CD4-positive, alpha-beta T cell treated with Interferon gamma for 1 hour (primary cell): ENCODE data around the gene ALG14.
"Not testable (repeated sequence)": the region's sequence is repeated elsewhere in the genome, so short reads cannot be mapped to it uniquely, and the experiment has no call there.

ENCODE experiments used
- DNase-seq: peaks from one replicate; pipeline ENCODE4 v3.0.0-alpha.2; 2020

The ALG14 gene

GRCh38 chr1:95041491-95042165 lies 31.1 kb downstream of the ALG14 start:
- DNase-seq: no peak

GRCh38 chr1:95040032-95040525 lies 32.7 kb downstream of the ALG14 start:
- no peak for DNase-seq

GRCh38 chr1:95039360-95040031 lies 33.3 kb downstream of the ALG14 start:
- no peak for DNase-seq

- no peak for DNase-seq
Measured at GRCh38 chr1:95035536-95035935, 37.2 kb downstream of the ALG14 start.

- no peak for DNase-seq
Measured at GRCh38 chr1:95034506-95034905, 38.2 kb downstream of the ALG14 start.

DNA sequence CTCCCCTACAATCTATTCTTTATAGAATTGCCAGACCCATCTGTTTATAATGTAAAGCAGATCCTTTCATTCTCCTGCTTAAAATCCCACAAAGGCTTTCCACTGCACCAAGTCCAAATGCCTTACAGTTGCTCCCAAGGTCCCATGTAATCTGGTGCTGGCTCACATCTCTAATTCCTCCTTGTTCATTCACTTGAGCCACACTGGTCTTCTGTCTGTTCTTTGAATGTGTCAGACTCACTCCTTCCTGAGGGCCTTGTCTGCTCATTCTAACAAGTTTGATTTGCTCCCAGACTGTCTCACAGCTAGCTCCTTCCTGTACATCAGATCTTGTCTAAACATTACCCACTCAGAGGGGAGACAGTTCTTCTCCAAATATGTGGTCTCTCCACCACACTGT lies 38.9 kb downstream of the ALG14 start:
- no peak for DNase-seq

- no peak for DNase-seq
Measured at GRCh38 chr1:95029532-95029931, 43.2 kb downstream of the ALG14 start.

- no peak for DNase-seq
Measured at GRCh38 chr1:95028954-95029353, 43.8 kb downstream of the ALG14 start.

DNA sequence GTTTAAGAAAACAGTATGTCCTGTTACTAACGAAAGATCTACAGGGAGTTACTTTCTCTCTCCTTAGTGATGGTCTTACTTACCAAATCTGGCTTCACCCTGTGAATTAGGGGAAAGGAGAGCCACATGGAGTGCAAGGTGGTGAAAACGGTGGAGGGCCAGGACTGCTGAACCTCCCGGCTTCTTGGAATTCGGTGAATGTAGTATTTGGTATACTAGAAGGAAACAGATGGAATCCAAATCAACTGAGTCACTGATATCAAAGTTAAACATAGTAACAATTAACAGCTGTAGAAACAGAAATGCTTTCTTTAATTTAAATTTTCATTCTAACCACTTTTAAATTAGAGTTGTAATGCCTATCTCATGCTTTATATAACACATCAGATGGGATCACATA lies 45.7 kb downstream of the ALG14 start:
- DNase-seq: no peak

DNA sequence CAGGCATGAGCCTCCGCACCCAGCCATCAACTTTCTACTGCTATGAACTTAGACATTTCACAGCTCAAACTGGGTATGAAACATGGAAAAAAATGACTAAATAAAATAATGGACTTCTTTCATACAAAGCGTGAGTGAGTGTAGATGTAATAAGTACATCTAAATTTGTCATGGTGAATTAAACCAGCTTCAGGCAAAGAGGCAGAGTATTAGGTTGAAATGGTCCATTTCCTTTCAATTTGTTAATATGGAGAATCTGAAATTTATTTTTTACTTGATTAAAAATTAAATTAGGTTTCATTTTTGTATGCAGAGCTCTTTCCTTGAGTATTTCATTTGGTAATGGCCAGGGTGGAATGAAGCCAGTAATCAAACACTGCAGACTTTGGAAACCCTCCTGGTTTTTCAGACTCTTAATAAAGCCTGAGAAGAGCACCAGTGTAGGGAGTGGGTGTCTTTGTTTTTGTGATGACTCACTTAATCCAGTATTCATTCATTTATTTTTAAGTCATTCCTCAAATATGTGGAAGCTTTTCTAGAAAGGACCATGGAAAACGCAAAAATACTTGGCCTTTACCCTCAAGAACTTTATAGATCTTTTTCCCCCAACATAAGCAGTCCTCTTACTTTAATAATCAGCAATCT lies 49.2 kb downstream of the ALG14 start:
- DNase-seq: no peak

DNA sequence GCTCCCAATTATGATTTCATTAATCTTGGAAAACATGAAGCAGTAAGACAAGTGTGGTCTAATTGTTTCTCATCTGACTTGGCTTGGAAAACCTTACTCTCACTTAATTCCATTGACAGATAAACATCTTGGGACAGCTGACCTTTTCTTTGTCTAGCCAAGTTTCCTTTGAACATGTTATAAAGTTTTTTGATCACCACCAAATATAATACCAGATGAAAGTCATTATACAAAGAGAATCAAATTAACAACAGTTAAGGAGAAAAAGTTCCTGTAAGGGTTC lies 50.2 kb downstream of the ALG14 start:
- no peak for DNase-seq

GRCh38 chr1:95021805-95022643 lies 50.7 kb downstream of the ALG14 start:
- no peak for DNase-seq

GRCh38 chr1:95021119-95021518 lies 51.6 kb downstream of the ALG14 start:
- no peak for DNase-seq

DNA sequence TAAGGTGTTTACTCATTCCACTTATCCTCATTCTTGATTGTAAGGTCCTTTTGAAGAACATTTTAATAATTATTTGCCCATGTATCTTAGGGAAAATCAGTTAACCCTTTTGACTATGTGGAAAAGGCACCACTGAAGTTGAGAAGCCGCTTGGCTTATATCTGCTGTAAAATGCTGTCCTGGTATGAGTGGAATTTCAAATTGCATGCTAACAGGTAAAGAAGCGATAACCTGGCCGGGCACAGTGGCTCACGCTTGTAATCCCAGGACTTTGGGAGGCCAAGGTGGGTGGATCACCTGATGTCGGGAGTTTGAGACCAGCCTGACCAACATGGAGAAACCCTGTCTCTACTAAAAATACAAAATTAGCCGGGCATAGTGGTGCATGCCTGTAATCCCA lies 53.3 kb downstream of the ALG14 start:
- not testable (repeated sequence) for DNase-seq

GRCh38 chr1:95018602-95019369 lies 54.0 kb downstream of the ALG14 start:
- no peak for DNase-seq

- DNase-seq: no peak
Measured at GRCh38 chr1:95017775-95018174, 55.0 kb downstream of the ALG14 start.

- DNase-seq: no peak
Measured at GRCh38 chr1:95015076-95015475, 57.7 kb downstream of the ALG14 start.

DNA sequence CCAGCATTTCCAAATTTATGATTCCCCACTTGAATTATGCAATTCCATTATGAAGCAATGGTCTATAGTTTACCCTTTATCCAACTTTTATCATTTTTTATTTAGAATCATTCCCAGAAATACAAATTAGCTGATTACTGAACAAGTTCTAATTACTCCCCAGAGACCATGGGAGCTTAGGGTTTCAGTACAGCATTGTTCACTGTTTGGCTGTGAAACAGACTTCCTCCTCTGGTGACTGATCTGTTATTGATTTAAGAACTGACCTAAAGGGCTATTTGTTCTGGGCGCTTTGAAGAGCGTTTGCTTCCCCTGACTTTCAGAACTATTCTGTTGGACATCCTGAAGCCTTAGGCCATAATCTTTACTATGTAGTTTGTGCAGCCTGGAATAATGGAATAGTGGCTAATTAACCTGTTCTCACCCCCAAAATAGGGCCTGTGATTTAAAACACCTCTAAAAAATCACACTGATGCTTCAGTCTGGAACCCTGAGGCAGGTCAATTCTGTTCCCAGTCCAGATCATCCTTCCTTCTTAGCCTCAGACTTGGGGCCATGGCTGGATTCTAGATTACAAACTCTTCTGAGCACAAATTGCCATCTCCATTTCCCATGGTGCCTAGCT lies 58.7 kb downstream of the ALG14 start:
- DNase-seq: no peak

- DNase-seq: no peak
Measured at GRCh38 chr1:95012389-95012788, 60.4 kb downstream of the ALG14 start.

DNA sequence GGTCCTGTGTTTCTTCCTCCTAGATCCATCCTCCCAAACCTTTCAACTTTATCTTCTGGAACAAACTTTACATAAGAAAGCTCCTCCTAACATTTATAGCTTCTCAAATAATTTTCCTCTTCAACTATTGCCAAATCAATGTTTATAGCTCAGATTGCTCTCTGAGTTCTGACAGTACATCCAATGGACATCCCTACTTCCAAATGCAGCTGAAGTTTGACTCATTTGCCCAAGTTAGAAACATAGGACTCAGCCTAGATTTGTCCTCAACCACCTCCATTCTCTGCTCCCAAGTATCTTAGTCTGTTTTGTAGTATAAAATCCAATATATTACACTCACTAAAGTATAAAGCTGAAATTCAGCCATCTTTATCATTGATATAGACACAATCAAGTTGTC lies 62.6 kb downstream of the ALG14 start:
- DNase-seq: no peak

- DNase-seq: no peak
Measured at GRCh38 chr1:95007687-95008086, 65.1 kb downstream of the ALG14 start.

DNA sequence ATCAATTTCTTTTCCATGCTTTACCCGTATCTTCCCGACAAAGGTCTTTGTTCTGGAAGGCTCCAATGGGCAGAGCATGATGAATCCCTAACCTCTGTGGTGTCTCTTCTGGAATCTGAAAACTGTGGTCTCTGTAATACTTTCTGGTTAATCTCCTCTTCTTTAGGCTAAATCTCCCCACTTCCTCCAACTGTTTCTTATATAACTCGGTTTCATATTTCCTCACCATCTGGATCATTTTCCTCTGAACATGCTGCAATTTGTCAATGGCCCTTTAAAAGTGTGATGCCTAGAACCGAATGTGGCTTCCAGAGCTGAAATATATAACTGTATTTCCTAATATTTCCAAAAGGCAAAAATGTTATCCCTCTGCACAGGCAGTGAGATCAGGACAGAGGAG lies 66.1 kb downstream of the ALG14 start:
- DNase-seq: no peak
